ENCODE results near the gene FGD2. TPM values are rescaled to one million over a fixed set of nuclear protein-coding genes. Genes with fewer than 3 reads are reported as not detected.

Gene FGD2
- total RNA-seq, 3 donors from 2014 or later, result 0.87 to 1.5 (median 1.1) TPM

DNA sequence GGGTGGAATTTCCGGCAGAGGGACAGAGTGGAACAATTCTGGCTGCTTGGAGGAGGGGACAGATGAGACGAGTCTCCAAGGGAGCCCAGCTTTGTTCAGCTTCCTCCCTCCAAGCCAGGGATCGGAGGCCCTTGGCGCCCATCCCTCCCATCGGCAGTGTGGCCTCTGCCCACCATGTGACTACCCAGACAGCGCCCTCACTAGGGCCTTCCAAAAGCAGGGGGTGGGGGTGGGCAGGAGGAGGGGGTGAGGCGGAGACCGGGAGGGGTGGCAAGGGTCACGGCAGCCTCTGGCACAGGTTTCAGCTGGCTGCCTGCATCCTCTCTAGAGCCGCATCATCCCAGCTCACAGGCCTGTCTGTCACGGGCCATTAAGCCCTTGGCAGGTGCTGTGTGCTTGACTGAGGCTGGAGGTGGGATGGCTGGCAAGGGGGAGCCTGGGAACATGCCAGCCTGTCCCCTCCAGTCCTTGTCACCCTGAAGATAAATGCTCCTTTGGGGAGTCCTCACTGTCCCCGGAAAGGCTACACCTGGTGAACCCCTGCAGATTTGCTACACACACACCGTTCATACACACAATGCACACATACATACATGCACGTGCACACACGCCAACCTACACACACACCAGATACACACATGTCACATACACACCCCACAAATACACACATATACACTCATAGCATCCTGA, 6.2 kb upstream of the FGD2 start:
- Mint-ChIP-seq H3K4me1 (ENCODE audit: low read depth) (no peaks in the 10 kb centered on the region), H3K27me3 (ENCODE audit: low read depth) (no peaks in the 10 kb centered on the region), H3K9me3 (no peaks in the 10 kb centered on the region), H3K4me3 (no peak overlapping the region), H3K36me3 (ENCODE audit: insufficient read depth) (no peaks in the 10 kb centered on the region)
- ATAC-seq (no peak), DNase-seq (no peak)

GRCh38 chr6:36999751-37000125, 5.7 kb upstream of the FGD2 start:
- no peaks in the 10 kb centered on the region for H3K36me3 Mint-ChIP-seq (ENCODE audit: insufficient read depth)
- no peak for ATAC-seq
- DNase-seq, result no peak
- H3K4me3 Mint-ChIP-seq, result no peak overlapping the region
- no peaks in the 10 kb centered on the region for H3K4me1 Mint-ChIP-seq (ENCODE audit: low read depth)
- no peaks in the 10 kb centered on the region for H3K9me3 Mint-ChIP-seq
- H3K27me3 Mint-ChIP-seq (ENCODE audit: low read depth), result no peaks in the 10 kb centered on the region

DNA sequence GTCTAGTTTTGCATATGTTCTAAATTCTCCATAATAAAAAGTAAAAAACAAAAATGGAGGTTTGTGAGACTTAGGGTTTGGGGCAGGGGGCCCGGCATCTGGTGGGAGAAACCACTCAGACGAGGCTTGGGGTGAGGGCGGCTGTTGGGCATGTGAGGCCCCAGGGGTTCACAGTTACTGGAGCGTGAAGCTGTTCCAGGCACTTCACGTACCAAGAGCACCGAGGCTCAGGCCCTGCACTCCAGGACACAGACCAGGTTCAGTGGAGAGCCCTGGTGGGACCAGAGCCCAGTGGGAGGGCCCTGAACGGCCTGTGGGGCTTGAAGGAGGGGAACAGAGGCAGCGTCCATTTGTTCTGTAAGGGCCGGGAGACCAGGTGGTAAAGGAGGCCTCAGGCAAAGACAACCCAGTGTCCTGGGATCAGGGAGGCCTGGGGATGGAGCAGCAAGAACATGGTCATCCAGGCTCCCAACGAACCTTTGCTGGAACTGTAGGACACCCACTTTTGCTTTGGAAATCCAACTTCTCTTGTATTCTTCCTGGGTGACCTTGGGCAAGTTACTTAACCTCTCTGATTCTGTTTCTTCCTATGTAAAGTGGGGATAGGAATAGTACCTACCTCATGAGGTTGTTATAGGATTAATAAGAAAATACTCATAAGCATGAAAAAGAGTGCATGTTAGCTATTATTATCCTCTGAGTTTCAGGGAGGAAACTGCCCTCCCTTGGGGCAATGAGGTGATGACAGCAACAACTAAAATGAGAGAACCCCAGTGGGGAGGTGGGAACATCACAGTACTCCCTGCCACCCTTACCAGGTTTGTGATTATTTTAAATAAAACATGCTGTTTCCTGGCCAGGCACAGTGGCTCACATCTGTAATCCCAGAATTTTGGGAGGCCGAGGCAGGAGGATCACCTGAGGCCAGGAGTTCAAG, 1.1 kb upstream of the FGD2 start:
- H3K9me3 Mint-ChIP-seq, result no peaks in the 10 kb centered on the region
- no peak for ATAC-seq
- H3K4me1 Mint-ChIP-seq (ENCODE audit: low read depth), result peaks cover 17% of the 10 kb centered on the region
- H3K36me3 Mint-ChIP-seq (ENCODE audit: insufficient read depth), result no peaks in the 10 kb centered on the region
- no peak overlapping the region for H3K4me3 Mint-ChIP-seq
- H3K27me3 Mint-ChIP-seq (ENCODE audit: low read depth), result no peaks in the 10 kb centered on the region
- DNase-seq, result no peak

GRCh38 chr6:37005827-37006567, 542 bp downstream of the FGD2 start:
- peak in 1 of 2 donors; percentile 41 for ATAC-seq
- H3K4me1 Mint-ChIP-seq (ENCODE audit: low read depth), result peaks cover 17% of the 10 kb centered on the region
- peak overlapping the region; percentile 71 for H3K4me3 Mint-ChIP-seq
- no peaks in the 10 kb centered on the region for H3K27me3 Mint-ChIP-seq (ENCODE audit: low read depth)
- no peak for DNase-seq
- no peaks in the 10 kb centered on the region for H3K9me3 Mint-ChIP-seq
- H3K36me3 Mint-ChIP-seq (ENCODE audit: insufficient read depth), result no peaks in the 10 kb centered on the region

DNA sequence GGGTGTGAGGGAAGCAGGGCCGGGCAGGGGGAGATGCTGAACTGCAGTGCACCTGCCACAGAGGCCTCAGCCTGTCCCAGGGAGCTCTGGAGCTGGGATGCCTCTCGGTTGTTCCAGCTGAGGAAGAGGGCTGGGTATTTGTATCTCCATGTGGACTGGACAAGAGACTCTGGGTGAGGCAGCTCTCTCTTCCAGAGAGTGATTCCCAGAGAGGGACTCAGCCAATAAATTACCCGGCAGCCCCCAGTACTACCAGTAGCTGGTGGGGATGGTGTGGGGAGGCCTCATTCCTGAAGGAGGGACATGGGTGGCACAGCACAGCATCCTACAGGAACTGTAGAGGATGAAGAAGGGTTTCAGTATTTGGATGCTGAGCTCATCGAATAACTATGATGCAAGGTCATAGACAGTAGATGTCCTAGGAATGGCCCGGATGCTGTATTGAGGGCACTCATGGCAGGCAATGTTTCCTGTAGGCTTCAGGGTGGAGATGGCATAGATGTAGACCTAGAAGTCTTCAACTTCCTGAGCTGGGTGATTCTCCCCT, 1.4 kb downstream of the FGD2 start:
- ATAC-seq (no peak), DNase-seq (no peak)
- Mint-ChIP-seq H3K9me3 (no peaks in the 10 kb centered on the region), H3K36me3 (ENCODE audit: insufficient read depth) (no peaks in the 10 kb centered on the region), H3K4me3 (peak overlapping the region; percentile 71), H3K4me1 (ENCODE audit: low read depth) (peaks cover 17% of the 10 kb centered on the region), H3K27me3 (ENCODE audit: low read depth) (no peaks in the 10 kb centered on the region)

GRCh38 chr6:37007340-37008043, 2.0 kb downstream of the FGD2 start:
- Mint-ChIP-seq H3K4me3 (peak overlapping the region; percentile 19), H3K4me1 (ENCODE audit: low read depth) (peaks cover 17% of the 10 kb centered on the region), H3K9me3 (no peaks in the 10 kb centered on the region), H3K36me3 (ENCODE audit: insufficient read depth) (no peaks in the 10 kb centered on the region), H3K27me3 (ENCODE audit: low read depth) (no peaks in the 10 kb centered on the region)
- ATAC-seq, result no peak
- DNase-seq, result no peak

GRCh38 chr6:37008484-37009465, 3.3 kb downstream of the FGD2 start:
- Mint-ChIP-seq H3K27me3 (ENCODE audit: low read depth) (no peaks in the 10 kb centered on the region), H3K9me3 (no peaks in the 10 kb centered on the region), H3K4me1 (ENCODE audit: low read depth) (peaks cover 17% of the 10 kb centered on the region), H3K36me3 (ENCODE audit: insufficient read depth) (no peaks in the 10 kb centered on the region), H3K4me3 (no peak overlapping the region)
- no peak for DNase-seq
- ATAC-seq, result no peak

DNA sequence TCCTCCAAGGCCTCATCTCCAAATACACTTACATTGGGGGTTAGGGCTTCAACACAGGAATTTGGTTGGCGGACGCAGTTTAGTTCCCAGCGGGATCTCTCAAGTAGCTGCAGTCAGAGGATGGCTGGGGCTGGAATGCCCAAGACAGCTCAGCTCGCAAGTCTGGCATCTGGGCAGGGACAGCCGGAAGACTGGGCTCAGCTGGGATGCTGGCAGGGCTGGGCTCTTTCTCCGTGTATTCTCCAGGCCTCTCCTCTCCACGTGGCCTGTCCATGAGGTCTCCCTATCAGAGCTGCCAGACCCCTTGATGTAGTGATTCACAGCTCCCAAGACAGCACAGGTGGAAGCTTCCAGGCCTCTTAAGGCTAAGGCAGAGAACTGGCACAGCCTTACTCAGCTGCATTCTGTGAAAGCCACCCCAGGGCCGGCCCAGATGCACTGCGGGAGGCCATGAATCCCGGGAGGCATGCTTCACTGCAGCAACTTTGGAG, 5.0 kb downstream of the FGD2 start:
- H3K36me3 Mint-ChIP-seq (ENCODE audit: insufficient read depth), result no peaks in the 10 kb centered on the region
- H3K9me3 Mint-ChIP-seq, result no peaks in the 10 kb centered on the region
- H3K27me3 Mint-ChIP-seq (ENCODE audit: low read depth), result no peaks in the 10 kb centered on the region
- H3K4me3 Mint-ChIP-seq, result no peak overlapping the region
- DNase-seq (no peak), ATAC-seq (no peak)
- peaks cover 14% of the 10 kb centered on the region for H3K4me1 Mint-ChIP-seq (ENCODE audit: low read depth)

DNA sequence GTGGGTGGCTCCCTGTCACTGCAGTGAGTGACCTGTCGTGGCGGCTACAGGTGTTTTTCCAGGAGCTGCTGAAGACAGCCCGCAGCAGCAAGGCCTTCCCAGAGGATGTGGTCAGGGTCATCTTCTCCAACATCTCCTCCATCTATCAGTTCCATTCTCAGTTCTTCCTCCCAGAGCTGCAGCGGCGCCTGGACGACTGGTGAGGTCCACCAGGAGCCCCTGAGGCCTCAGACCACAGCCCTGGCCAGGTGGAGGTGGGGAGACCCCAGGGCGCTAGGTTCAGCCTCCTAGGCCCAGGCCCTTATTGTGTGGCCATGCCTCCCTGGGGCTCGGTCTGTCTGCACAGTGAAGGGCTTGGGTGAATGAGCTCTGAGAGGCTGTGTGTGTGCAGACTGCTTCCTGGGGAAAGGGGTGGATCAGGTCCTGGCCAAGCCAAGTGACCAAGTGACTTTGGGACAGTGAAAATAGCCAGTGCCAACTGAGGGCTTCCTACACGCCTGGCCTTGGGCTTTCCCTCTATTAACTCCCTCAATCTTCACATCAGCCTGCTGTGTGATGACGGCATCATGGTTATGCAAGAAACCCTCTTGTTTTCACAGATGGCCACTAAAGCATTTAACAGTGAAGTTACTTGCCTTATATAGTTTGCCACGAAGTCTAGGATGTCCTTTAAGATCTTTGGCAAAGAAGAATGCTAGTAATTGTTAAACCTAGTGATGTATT, 6.4 kb downstream of the FGD2 start:
- Mint-ChIP-seq H3K4me1 (ENCODE audit: low read depth) (peaks cover 2% of the 10 kb centered on the region), H3K4me3 (no peak overlapping the region), H3K36me3 (ENCODE audit: insufficient read depth) (no peaks in the 10 kb centered on the region), H3K9me3 (no peaks in the 10 kb centered on the region), H3K27me3 (ENCODE audit: low read depth) (no peaks in the 10 kb centered on the region)
- no peak for DNase-seq
- no peak for ATAC-seq

DNA sequence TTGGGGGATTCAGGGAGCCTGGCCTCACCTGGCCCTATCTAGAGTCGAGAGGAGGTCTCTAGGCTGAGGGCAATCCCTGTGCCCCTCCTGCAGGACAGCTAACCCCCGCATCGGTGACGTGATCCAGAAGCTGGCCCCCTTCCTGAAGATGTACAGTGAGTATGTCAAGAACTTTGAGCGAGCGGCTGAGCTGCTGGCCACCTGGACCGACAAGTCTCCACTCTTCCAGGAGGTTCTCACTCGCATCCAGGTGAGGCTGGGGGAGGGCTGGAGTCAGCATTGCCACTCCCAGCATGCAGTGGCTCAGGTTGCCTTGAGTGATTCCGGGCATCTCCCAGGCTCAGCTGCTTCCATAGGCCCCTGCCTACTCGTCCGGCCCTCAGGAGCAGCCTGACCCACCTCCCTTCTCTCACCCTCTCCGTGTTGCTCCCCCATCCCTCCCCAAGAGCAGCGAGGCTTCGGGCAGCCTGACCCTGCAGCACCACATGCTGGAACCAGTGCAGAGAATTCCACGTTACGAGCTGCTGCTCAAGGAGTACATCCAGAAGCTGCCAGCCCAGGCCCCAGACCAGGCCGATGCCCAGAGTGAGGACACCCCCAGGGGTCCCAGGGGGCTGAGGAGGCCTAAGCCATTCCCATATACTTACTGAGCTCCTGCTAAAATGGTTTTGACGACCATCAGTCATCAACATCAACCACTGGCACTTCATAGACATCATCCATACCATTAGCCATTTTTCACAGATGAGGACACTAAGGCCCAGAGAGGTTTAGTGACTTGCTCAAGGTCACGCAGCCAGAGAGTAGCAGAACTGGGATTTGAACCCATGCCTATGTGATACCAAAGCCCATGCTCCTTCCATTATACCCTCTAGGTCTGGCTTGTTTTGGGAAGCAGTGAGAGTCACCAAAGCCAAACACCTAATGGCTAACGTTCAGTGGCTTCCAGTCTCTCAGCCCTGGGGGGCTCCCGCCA, 8.3 kb downstream of the FGD2 start:
- DNase-seq, result no peak
- H3K9me3 Mint-ChIP-seq, result no peaks in the 10 kb centered on the region
- ATAC-seq, result no peak
- H3K4me3 Mint-ChIP-seq, result no peak overlapping the region
- H3K4me1 Mint-ChIP-seq (ENCODE audit: low read depth), result peaks cover 11% of the 10 kb centered on the region
- no peaks in the 10 kb centered on the region for H3K27me3 Mint-ChIP-seq (ENCODE audit: low read depth)
- no peaks in the 10 kb centered on the region for H3K36me3 Mint-ChIP-seq (ENCODE audit: insufficient read depth)

GRCh38 chr6:37014667-37015066, 9.2 kb downstream of the FGD2 start:
- no peak for ATAC-seq
- no peak for DNase-seq
- H3K27me3 Mint-ChIP-seq (ENCODE audit: low read depth), result no peaks in the 10 kb centered on the region
- no peaks in the 10 kb centered on the region for H3K9me3 Mint-ChIP-seq
- H3K4me3 Mint-ChIP-seq, result no peak overlapping the region
- H3K36me3 Mint-ChIP-seq (ENCODE audit: insufficient read depth), result no peaks in the 10 kb centered on the region
- H3K4me1 Mint-ChIP-seq (ENCODE audit: low read depth), result peaks cover 15% of the 10 kb centered on the region

All from activated T-cell treated with anti-CD3 and anti-CD28 coated beads, Interleukin-2, amount 50 U/mL, for 4 hours (primary cell).